ENCODE data around the gene E2F3. TPM values are rescaled to one million over a fixed set of nuclear protein-coding genes. Genes with fewer than 3 reads are reported as not detected.

The E2F3 gene
- total and polyA plus RNA-seq, 4 donors: 5.4 to 36.4 (median 17.0) TPM

GRCh38 chr6:20400456-20401204, 1.0 kb upstream of the E2F3 start:
- Histone ChIP-seq H3K4me1 (ENCODE audit: control insufficient read depth, insufficient read depth, low read length) (peaks cover 10% of the 10 kb centered on the region), H3K27me3 (ENCODE audit: control insufficient read depth, insufficient read depth, low read length) (no peaks in the 10 kb centered on the region), H3K4me3 (ENCODE audit: low read depth, low read length) (peak overlapping the region; percentile 76), H3K9me3 (ENCODE audit: control insufficient read depth, insufficient read depth, low read length) (no peaks in the 10 kb centered on the region), H3K36me3 (ENCODE audit: control insufficient read depth, insufficient read depth, low read length) (no peaks in the 10 kb centered on the region), H3K27ac (ENCODE audit: low read depth, low read length) (peak overlapping the region; percentile 63)
- WGBS (ENCODE audit: insufficient coverage): 3% methylated on average over 17 of the region's 18 CpGs
- DNase-seq (ENCODE audit: low read depth in 4 of 6, low spot score in 6 of 6): peak in 4 of 6 donors; percentile 6 to 63 (median 38)

- H3K9me3 ChIP-seq (ENCODE audit: control insufficient read depth, insufficient read depth, low read length): no peaks in the 10 kb centered on the region
- no peaks in the 10 kb centered on the region for H3K27me3 ChIP-seq (ENCODE audit: control insufficient read depth, insufficient read depth, low read length)
- H3K4me1 ChIP-seq (ENCODE audit: control insufficient read depth, insufficient read depth, low read length): peaks cover 10% of the 10 kb centered on the region
- no peak for DNase-seq (ENCODE audit: low read depth in 4 of 6, low spot score in 6 of 6)
- H3K36me3 ChIP-seq (ENCODE audit: control insufficient read depth, insufficient read depth, low read length): no peaks in the 10 kb centered on the region
- 0% methylated on average over 9 of the region's 15 CpGs for WGBS (ENCODE audit: insufficient coverage)
- peak overlapping the region; percentile 84 for H3K27ac ChIP-seq (ENCODE audit: low read depth, low read length)
- H3K4me3 ChIP-seq (ENCODE audit: low read depth, low read length): peak overlapping the region; percentile 76
Observed at GRCh38 chr6:20402092-20402341, 338 bp downstream of the E2F3 start.

- Histone ChIP-seq H3K4me3 (ENCODE audit: low read depth, low read length) (peak overlapping the region; percentile 76), H3K27me3 (ENCODE audit: control insufficient read depth, insufficient read depth, low read length) (no peaks in the 10 kb centered on the region), H3K4me1 (ENCODE audit: control insufficient read depth, insufficient read depth, low read length) (peaks cover 10% of the 10 kb centered on the region), H3K27ac (ENCODE audit: low read depth, low read length) (peak overlapping the region; percentile 84), H3K9me3 (ENCODE audit: control insufficient read depth, insufficient read depth, low read length) (no peaks in the 10 kb centered on the region), H3K36me3 (ENCODE audit: control insufficient read depth, insufficient read depth, low read length) (no peaks in the 10 kb centered on the region)
- under 1% methylated on average over 64 of the region's 73 CpGs for WGBS (ENCODE audit: insufficient coverage)
- peak in 4 of 6 donors; percentile 9 to 73 (median 32) for DNase-seq (ENCODE audit: low read depth in 4 of 6, low spot score in 6 of 6)
Observed at GRCh38 chr6:20402342-20403069, 827 bp downstream of the E2F3 start.

- Histone ChIP-seq H3K4me1 (ENCODE audit: control insufficient read depth, insufficient read depth, low read length) (peaks cover 10% of the 10 kb centered on the region), H3K36me3 (ENCODE audit: control insufficient read depth, insufficient read depth, low read length) (no peaks in the 10 kb centered on the region), H3K9me3 (ENCODE audit: control insufficient read depth, insufficient read depth, low read length) (no peaks in the 10 kb centered on the region), H3K4me3 (ENCODE audit: low read depth, low read length) (peak overlapping the region; percentile 76), H3K27ac (ENCODE audit: low read depth, low read length) (peak overlapping the region; percentile 81), H3K27me3 (ENCODE audit: control insufficient read depth, insufficient read depth, low read length) (no peaks in the 10 kb centered on the region)
- peak in 5 of 6 donors; percentile 42 to 92 (median 61) for DNase-seq (ENCODE audit: low read depth in 4 of 6, low spot score in 6 of 6)
- WGBS (ENCODE audit: insufficient coverage): 0% methylated on average over 30 of the region's 72 CpGs
Observed at GRCh38 chr6:20403070-20403765, 1.5 kb downstream of the E2F3 start.

- Histone ChIP-seq H3K36me3 (ENCODE audit: control insufficient read depth, insufficient read depth, low read length) (no peaks in the 10 kb centered on the region), H3K27ac (ENCODE audit: low read depth, low read length) (peak overlapping the region; percentile 81), H3K4me3 (ENCODE audit: low read depth, low read length) (peak overlapping the region; percentile 76), H3K4me1 (ENCODE audit: control insufficient read depth, insufficient read depth, low read length) (peaks cover 10% of the 10 kb centered on the region), H3K9me3 (ENCODE audit: control insufficient read depth, insufficient read depth, low read length) (no peaks in the 10 kb centered on the region), H3K27me3 (ENCODE audit: control insufficient read depth, insufficient read depth, low read length) (no peaks in the 10 kb centered on the region)
- DNase-seq (ENCODE audit: low read depth in 4 of 6, low spot score in 6 of 6): peak in 5 of 6 donors; percentile 1 to 65 (median 24)
- under 1% methylated on average over 23 of the region's 38 CpGs for WGBS (ENCODE audit: insufficient coverage)
Observed at GRCh38 chr6:20403766-20404640, 2.3 kb downstream of the E2F3 start.

GRCh38 chr6:20404641-20405032, 3.0 kb downstream of the E2F3 start:
- Histone ChIP-seq H3K27me3 (ENCODE audit: control insufficient read depth, insufficient read depth, low read length) (no peaks in the 10 kb centered on the region), H3K4me1 (ENCODE audit: control insufficient read depth, insufficient read depth, low read length) (peaks cover 10% of the 10 kb centered on the region), H3K36me3 (ENCODE audit: control insufficient read depth, insufficient read depth, low read length) (no peaks in the 10 kb centered on the region), H3K9me3 (ENCODE audit: control insufficient read depth, insufficient read depth, low read length) (no peaks in the 10 kb centered on the region), H3K27ac (ENCODE audit: low read depth, low read length) (peak overlapping the region; percentile 81), H3K4me3 (ENCODE audit: low read depth, low read length) (peak overlapping the region; percentile 76)
- WGBS (ENCODE audit: insufficient coverage): 0% methylated on average over 6 of the region's 6 CpGs
- peak in 5 of 6 donors; percentile 24 to 87 (median 46) for DNase-seq (ENCODE audit: low read depth in 4 of 6, low spot score in 6 of 6)

- Histone ChIP-seq H3K27me3 (ENCODE audit: control insufficient read depth, insufficient read depth, low read length) (no peaks in the 10 kb centered on the region), H3K36me3 (ENCODE audit: control insufficient read depth, insufficient read depth, low read length) (no peaks in the 10 kb centered on the region), H3K4me3 (ENCODE audit: low read depth, low read length) (no peak overlapping the region), H3K27ac (ENCODE audit: low read depth, low read length) (no peak overlapping the region), H3K4me1 (ENCODE audit: control insufficient read depth, insufficient read depth, low read length) (peaks cover 10% of the 10 kb centered on the region), H3K9me3 (ENCODE audit: control insufficient read depth, insufficient read depth, low read length) (no peaks in the 10 kb centered on the region)
- WGBS (ENCODE audit: insufficient coverage): 100% methylated on average over 1 of the region's 4 CpGs
- no peak for DNase-seq (ENCODE audit: low read depth in 4 of 6, low spot score in 6 of 6)
Observed at GRCh38 chr6:20408851-20409250, 7.2 kb downstream of the E2F3 start.

GRCh38 chr6:20409427-20409971, 7.8 kb downstream of the E2F3 start:
- no peak for DNase-seq (ENCODE audit: low read depth in 4 of 6, low spot score in 6 of 6)
- Histone ChIP-seq H3K27me3 (ENCODE audit: control insufficient read depth, insufficient read depth, low read length) (no peaks in the 10 kb centered on the region), H3K27ac (ENCODE audit: low read depth, low read length) (no peak overlapping the region), H3K9me3 (ENCODE audit: control insufficient read depth, insufficient read depth, low read length) (no peaks in the 10 kb centered on the region), H3K4me1 (ENCODE audit: control insufficient read depth, insufficient read depth, low read length) (peaks cover 7% of the 10 kb centered on the region), H3K36me3 (ENCODE audit: control insufficient read depth, insufficient read depth, low read length) (no peaks in the 10 kb centered on the region), H3K4me3 (ENCODE audit: low read depth, low read length) (no peak overlapping the region)
- 70% methylated on average over 5 of the region's 6 CpGs for WGBS (ENCODE audit: insufficient coverage)

GRCh38 chr6:20411544-20411943, 9.9 kb downstream of the E2F3 start:
- Histone ChIP-seq H3K4me3 (ENCODE audit: low read depth, low read length) (no peak overlapping the region), H3K27ac (ENCODE audit: low read depth, low read length) (no peak overlapping the region), H3K4me1 (ENCODE audit: control insufficient read depth, insufficient read depth, low read length) (peaks cover 7% of the 10 kb centered on the region), H3K9me3 (ENCODE audit: control insufficient read depth, insufficient read depth, low read length) (no peaks in the 10 kb centered on the region), H3K36me3 (ENCODE audit: control insufficient read depth, insufficient read depth, low read length) (no peaks in the 10 kb centered on the region), H3K27me3 (ENCODE audit: control insufficient read depth, insufficient read depth, low read length) (no peaks in the 10 kb centered on the region)
- WGBS (ENCODE audit: insufficient coverage): 92% methylated on average over 8 of the region's 8 CpGs
- DNase-seq (ENCODE audit: low read depth in 4 of 6, low spot score in 6 of 6): no peak
